ENCODE data around the gene IL17C. TPM values are rescaled to one million over a fixed set of nuclear protein-coding genes. Genes with fewer than 3 reads are reported as not detected.
A peak's percentile ranks its signal among the peaks of the same experiment; 100 is the strongest.

IL17C gene
- total RNA-seq, 1 donor from 2014 or later = 0.26 TPM

GRCh38 chr16:88654363-88655052, 16.1 kb downstream of the IL17C start:
- TF ChIP-seq CTCF (IDR thresholded peaks at IDR 0.05; ENCODE audit: unreplicated experiment) = no peak
- H3K27me3 Mint-ChIP-seq (ENCODE audit: unreplicated experiment) = peaks cover 2% of the 10 kb centered on the region
- no peak overlapping the region for H3K4me3 Mint-ChIP-seq (ENCODE audit: unreplicated experiment)
- H3K36me3 Mint-ChIP-seq (ENCODE audit: low read depth, unreplicated experiment) = no peaks in the 10 kb centered on the region
- H3K27ac Mint-ChIP-seq (ENCODE audit: unreplicated experiment) = no peak overlapping the region
- H3K9me3 Mint-ChIP-seq (ENCODE audit: unreplicated experiment) = no peaks in the 10 kb centered on the region
- no peak for DNase-seq (ENCODE audit: low spot score)
- H3K4me1 Mint-ChIP-seq (ENCODE audit: unreplicated experiment) = no peaks in the 10 kb centered on the region

- no peaks in the 10 kb centered on the region for H3K4me1 Mint-ChIP-seq (ENCODE audit: unreplicated experiment)
Observed at GRCh38 chr16:88655053-88655732, 16.8 kb downstream of the IL17C start.

GRCh38 chr16:88655733-88656281, 17.4 kb downstream of the IL17C start:
- DNase-seq (ENCODE audit: low spot score) = no peak
- H3K4me1 Mint-ChIP-seq (ENCODE audit: unreplicated experiment) = no peaks in the 10 kb centered on the region
- peaks cover 2% of the 10 kb centered on the region for H3K27me3 Mint-ChIP-seq (ENCODE audit: unreplicated experiment)
- H3K9me3 Mint-ChIP-seq (ENCODE audit: unreplicated experiment) = no peaks in the 10 kb centered on the region
- H3K36me3 Mint-ChIP-seq (ENCODE audit: low read depth, unreplicated experiment) = no peaks in the 10 kb centered on the region
- H3K27ac Mint-ChIP-seq (ENCODE audit: unreplicated experiment) = no peak overlapping the region
- TF ChIP-seq CTCF (IDR thresholded peaks at IDR 0.05; ENCODE audit: unreplicated experiment) = no peak
- H3K4me3 Mint-ChIP-seq (ENCODE audit: unreplicated experiment) = no peak overlapping the region

More at GRCh38 chr16:88655053-88655732, 16.8 kb downstream of the IL17C start:
- H3K27me3 Mint-ChIP-seq (ENCODE audit: unreplicated experiment) = peaks cover 2% of the 10 kb centered on the region
- no peak overlapping the region for H3K27ac Mint-ChIP-seq (ENCODE audit: unreplicated experiment)
- no peak for DNase-seq (ENCODE audit: low spot score)
- no peaks in the 10 kb centered on the region for H3K9me3 Mint-ChIP-seq (ENCODE audit: unreplicated experiment)
- TF ChIP-seq CTCF (IDR thresholded peaks at IDR 0.05; ENCODE audit: unreplicated experiment) = no peak
- no peak overlapping the region for H3K4me3 Mint-ChIP-seq (ENCODE audit: unreplicated experiment)
- no peaks in the 10 kb centered on the region for H3K36me3 Mint-ChIP-seq (ENCODE audit: low read depth, unreplicated experiment)

- H3K27ac Mint-ChIP-seq (ENCODE audit: unreplicated experiment) = no peak overlapping the region
- no peaks in the 10 kb centered on the region for H3K36me3 Mint-ChIP-seq (ENCODE audit: low read depth, unreplicated experiment)
- peaks cover 5% of the 10 kb centered on the region for H3K4me1 Mint-ChIP-seq (ENCODE audit: unreplicated experiment)
- H3K9me3 Mint-ChIP-seq (ENCODE audit: unreplicated experiment) = no peaks in the 10 kb centered on the region
- H3K27me3 Mint-ChIP-seq (ENCODE audit: unreplicated experiment) = peaks cover 2% of the 10 kb centered on the region
- peak overlapping the region; percentile 62 for H3K4me3 Mint-ChIP-seq (ENCODE audit: unreplicated experiment)
- DNase-seq (ENCODE audit: low spot score) = no peak
- no peak for TF ChIP-seq CTCF (IDR thresholded peaks at IDR 0.05; ENCODE audit: unreplicated experiment)
Observed at GRCh38 chr16:88656291-88656980, 18.1 kb downstream of the IL17C start.
